ENCODE results near the gene CASP10. TPM values are rescaled to one million over a fixed set of nuclear protein-coding genes. Genes with fewer than 3 reads are reported as not detected.

Gene CASP10
- total RNA-seq, 1 donor from 2014 or later: 7.8 TPM

- no peak for DNase-seq (ENCODE audit: low spot score in 2 of 2)
- no peaks in the 10 kb centered on the region for H3K9me3 ChIP-seq
- intact Hi-C loops (cut with DNase I): no loop called here
- H3K36me3 ChIP-seq: no peaks in the 10 kb centered on the region
- no peak overlapping the region for H3K27ac ChIP-seq
- H3K4me1 ChIP-seq: no peaks in the 10 kb centered on the region
- no peak for TF ChIP-seq CTCF (IDR thresholded peaks at IDR 0.05)
- H3K27me3 ChIP-seq: no peaks in the 10 kb centered on the region
- H3K4me3 ChIP-seq: no peak overlapping the region
These were observed 34.0 kb downstream of the CASP10 start for GRCh38 chr2:201216918-201217317.

- TF ChIP-seq CTCF (IDR thresholded peaks at IDR 0.05): no peak
- Histone ChIP-seq H3K4me1 (no peaks in the 10 kb centered on the region), H3K36me3 (no peaks in the 10 kb centered on the region), H3K27me3 (no peaks in the 10 kb centered on the region), H3K27ac (no peak overlapping the region), H3K9me3 (no peaks in the 10 kb centered on the region), H3K4me3 (no peak overlapping the region)
- intact Hi-C loops (cut with DNase I): no loop called here
- DNase-seq (ENCODE audit: low spot score in 2 of 2): no peak
These were observed 35.8 kb downstream of the CASP10 start for GRCh38 chr2:201218780-201219179.

GRCh38 chr2:201219328-201220096 lies 36.6 kb downstream of the CASP10 start:
- no peaks in the 10 kb centered on the region for H3K4me1 ChIP-seq
- intact Hi-C loops (cut with DNase I): no loop called here
- no peak overlapping the region for H3K4me3 ChIP-seq
- no peak for DNase-seq (ENCODE audit: low spot score in 2 of 2)
- no peak for TF ChIP-seq CTCF (IDR thresholded peaks at IDR 0.05)
- H3K27me3 ChIP-seq: no peaks in the 10 kb centered on the region
- H3K27ac ChIP-seq: no peak overlapping the region
- H3K36me3 ChIP-seq: no peaks in the 10 kb centered on the region
- H3K9me3 ChIP-seq: no peaks in the 10 kb centered on the region

- Histone ChIP-seq H3K4me1 (no peaks in the 10 kb centered on the region), H3K27me3 (no peaks in the 10 kb centered on the region), H3K27ac (no peak overlapping the region), H3K9me3 (no peaks in the 10 kb centered on the region), H3K4me3 (no peak overlapping the region), H3K36me3 (no peaks in the 10 kb centered on the region)
- no peak for DNase-seq (ENCODE audit: low spot score in 2 of 2)
- intact Hi-C loops (cut with DNase I): no loop called here
- TF ChIP-seq CTCF (IDR thresholded peaks at IDR 0.05): no peak
These were observed 37.2 kb downstream of the CASP10 start for GRCh38 chr2:201220102-201220570.

GRCh38 chr2:201223089-201224073 lies 40.4 kb downstream of the CASP10 start:
- Histone ChIP-seq H3K4me1 (no peaks in the 10 kb centered on the region), H3K36me3 (no peaks in the 10 kb centered on the region), H3K9me3 (no peaks in the 10 kb centered on the region), H3K4me3 (no peak overlapping the region), H3K27me3 (no peaks in the 10 kb centered on the region), H3K27ac (no peak overlapping the region)
- no peak for TF ChIP-seq CTCF (IDR thresholded peaks at IDR 0.05)
- no peak for DNase-seq (ENCODE audit: low spot score in 2 of 2)
- intact Hi-C loops (cut with DNase I): no loop called here

Data from ascending aorta (tissue), 2 donors.